Liver (tissue), 9 donors: ENCODE data around the gene COL4A1. TPM values are rescaled to one million over a fixed set of nuclear protein-coding genes. Genes with fewer than 3 reads are reported as not detected.

ENCODE experiments used
- DNase-seq: peaks from one replicate; pipeline ENCODE4 v3.0.0-alpha.2; 2017; ENCODE audit warnings: low spot score
- H3K27ac ChIP-seq, 2 donors: one replicate each; pipeline ENCODE4 v1.7.0; 2013; ENCODE audit warnings: inconsistent platforms in 2 of 2, low read length in 2 of 2, control low read depth in 1 of 2, low read depth in 1 of 2, mild to moderate bottlenecking in 1 of 2
- H3K27me3 ChIP-seq, 4 donors: one replicate each; pipeline versions ENCODE4 v1.6.1 to v1.7.0; 2013; ENCODE audit warnings: low read length in 3 of 4, inconsistent platforms in 1 of 4, mild to moderate bottlenecking in 1 of 4, moderate library complexity in 1 of 4; ENCODE audit not compliant: control insufficient read depth in 4 of 4, insufficient read depth in 4 of 4
- H3K36me3 ChIP-seq, 4 donors: one replicate each; pipeline versions ENCODE4 v1.6.1 to v1.7.0; 2013; ENCODE audit warnings: low read length in 3 of 4, mild to moderate bottlenecking in 3 of 4, low read depth in 1 of 4, moderate library complexity in 1 of 4; ENCODE audit not compliant: control insufficient read depth in 4 of 4, insufficient read depth in 3 of 4
- H3K4me1 ChIP-seq, 4 donors: one replicate each; pipeline versions ENCODE4 v1.6.1 to v1.7.0; 2013; ENCODE audit warnings: low read length in 3 of 4, mild to moderate bottlenecking in 3 of 4, moderate library complexity in 1 of 4; ENCODE audit not compliant: control insufficient read depth in 4 of 4, insufficient read depth in 4 of 4
- H3K4me3 ChIP-seq, 3 donors: one replicate each; pipeline versions ENCODE4 v1.6.1 to v1.7.0; 2013; ENCODE audit warnings: low read length in 3 of 3, control low read depth in 1 of 3, low read depth in 1 of 3, mild to moderate bottlenecking in 1 of 3
- H3K9ac ChIP-seq, 2 donors: one replicate each; pipeline ENCODE4 v1.7.0; 2013; ENCODE audit warnings: low read length in 2 of 2, mild to moderate bottlenecking in 2 of 2, moderate library complexity in 2 of 2, control low read depth in 1 of 2, low read depth in 1 of 2
- H3K9me3 ChIP-seq, 4 donors: one replicate each; pipeline versions ENCODE4 v1.6.1 to v1.7.0; 2013; ENCODE audit warnings: low read length in 3 of 4; ENCODE audit not compliant: control insufficient read depth in 4 of 4
- EGR1 ChIP-seq, 2 donors: IDR thresholded peaks; 2 replicates each; pipeline ENCODE4 v1.6.1; 2016 to 2018; ENCODE audit warnings: antibody characterized with exemption in 2 of 2, low read depth in 2 of 2
- FOXA2 ChIP-seq: IDR thresholded peaks from 2 replicates; pipeline ENCODE4 v1.6.1; 2016; ENCODE audit warnings: antibody characterized with exemption
- GABPA ChIP-seq, 2 donors: IDR thresholded peaks in 1 of 2; conservative IDR thresholded peaks in 1 of 2; 2 replicates each; pipeline ENCODE4 v1.6.1; 2016; ENCODE audit warnings: antibody characterized with exemption in 2 of 2, mild to moderate bottlenecking in 1 of 2, moderate library complexity in 1 of 2
- HNF4A ChIP-seq, 2 donors: conservative IDR thresholded peaks; 2 replicates each; pipeline ENCODE4 v1.6.1; 2016; ENCODE audit warnings: antibody characterized with exemption in 2 of 2, mild to moderate bottlenecking in 2 of 2
- HNF4G ChIP-seq: IDR thresholded peaks from 2 replicates; pipeline ENCODE4 v1.6.1; 2016; ENCODE audit warnings: antibody characterized with exemption
- JUND ChIP-seq, 2 donors: IDR thresholded peaks; 2 replicates each; pipeline ENCODE4 v1.6.1; 2016; ENCODE audit warnings: antibody characterized with exemption in 2 of 2
- NR2F2 ChIP-seq: IDR thresholded peaks from 2 replicates; pipeline ENCODE4 v1.6.1; 2016; ENCODE audit warnings: antibody characterized with exemption
- RAD21 ChIP-seq, 2 donors: IDR thresholded peaks; 2 replicates each; pipeline ENCODE4 v1.6.1; 2016; ENCODE audit warnings: antibody characterized with exemption in 2 of 2, mild to moderate bottlenecking in 2 of 2
- RXRA ChIP-seq, 2 donors: IDR thresholded peaks; 2 replicates each; pipeline ENCODE4 v1.6.1; 2017 to 2018; ENCODE audit warnings: antibody characterized with exemption in 2 of 2, mild to moderate bottlenecking in 1 of 2
- SP1 ChIP-seq: IDR thresholded peaks from 2 replicates; pipeline ENCODE4 v1.6.1; 2018; ENCODE audit warnings: antibody characterized with exemption, mild to moderate bottlenecking
- TAF1 ChIP-seq: conservative IDR thresholded peaks from 2 replicates; pipeline ENCODE4 v1.6.1; 2016; ENCODE audit warnings: antibody characterized with exemption, mild to moderate bottlenecking
- YY1 ChIP-seq: IDR thresholded peaks from 2 replicates; pipeline ENCODE4 v1.6.1; 2016; ENCODE audit warnings: antibody characterized with exemption, mild to moderate bottlenecking
- WGBS: extraction: QIAGEN DNeasy Blood & Tissue Kit; methylation state at CpG from one replicate; pipeline ENCODE4 v1.1.7; 2013; 5-methylcytosine and 5-hydroxymethylcytosine counted together
- polyA plus RNA-seq, 2 donors: library from polyadenylated mRNA; stranded (reverse) in 1 of 2; unstranded in 1 of 2; fragments of 200-250 nt in 1 of 2; fragments of >200 nt in 1 of 2; fragmentation: Nextera tagmentation in 1 of 2; extraction: Ambion mirVana in 1 of 2; gene quantifications; one replicate each; pipeline versions ENCODE4 v1.2.1 to v1.2.3, GENCODE V29; 2013 to 2015
- total RNA-seq, 2 donors: library from RNA; depleted of rRNA; stranded (reverse); fragments of >200 nt; gene quantifications; one replicate each; pipeline ENCODE4 v1.2.3, GENCODE V29; 2014
- TF ChIP-seq, protein P1 (sequence below): fragments of 150-350 bp; IDR thresholded peaks from 2 replicates; pipeline ENCODE4 v1.5.1; 2017; ENCODE audit warnings: improper control_type of control experiment, low read depth, low read length; ENCODE audit not compliant: missing input control
- TF ChIP-seq, protein P2 (sequence below): IDR thresholded peaks from 2 replicates; pipeline ENCODE4 v1.6.1; 2016; ENCODE audit warnings: antibody characterized with exemption
- TF ChIP-seq, protein P3 (sequence below): IDR thresholded peaks from 2 replicates; pipeline ENCODE4 v1.6.1; 2016; ENCODE audit warnings: antibody characterized with exemption
- donor health status: healthy.
- donor health status: healthy.
- donor health status: healthy.
- donor health status: healthy.
- donor health status: healthy.

COL4A1 gene
- total and polyA plus RNA-seq, 4 donors = 5.0 to 68.5 (median 37.9) TPM

DNA sequence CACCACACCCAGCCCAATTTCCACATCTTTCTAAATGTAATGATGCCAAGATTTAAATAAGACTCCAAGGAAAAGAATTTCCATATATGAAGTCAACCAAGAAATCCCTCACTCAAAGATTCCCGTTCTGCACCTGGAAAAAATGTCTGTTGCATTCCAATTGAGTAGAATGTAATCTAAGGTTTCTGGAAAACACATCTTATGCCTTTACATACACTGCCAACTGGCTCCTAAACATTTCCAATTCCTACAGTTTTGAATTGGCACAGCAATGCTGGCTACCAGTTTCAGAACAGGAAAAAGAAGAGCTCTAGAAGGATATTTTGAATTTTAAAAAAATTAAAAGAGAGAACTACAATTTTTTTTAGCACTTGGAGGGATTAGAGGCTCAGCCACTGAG is 43.1 kb upstream of the COL4A1 start:
- 74% methylated on average over 1 of the region's 1 CpG for WGBS
- Histone ChIP-seq H3K27ac (no peak overlapping the region), H3K9me3 (no peaks in the 10 kb centered on the region), H3K27me3 (peaks cover 0 to 3% (median 0%) of the 10 kb centered on the region in 4 donors), H3K9ac (no peak overlapping the region), H3K4me1 (no peaks in the 10 kb centered on the region), H3K36me3 (no peaks in the 10 kb centered on the region), H3K4me3 (no peak overlapping the region)
- DNase-seq = no peak
- TF ChIP-seq HNF4G (no peak), NR2F2 (no peak), GABPA (IDR thresholded peaks at IDR 0.05 in 1 of 2, conservative IDR thresholded peaks at IDR 0.05 in 1 of 2) (no peak), SP1 (no peak), EGR1 (IDR thresholded peaks at IDR 0.05; ENCODE audit: low read depth in 2 of 2) (no peak), RXRA (IDR thresholded peaks at IDR 0.05) (no peak)
- TF ChIP-seq, protein P1, sequence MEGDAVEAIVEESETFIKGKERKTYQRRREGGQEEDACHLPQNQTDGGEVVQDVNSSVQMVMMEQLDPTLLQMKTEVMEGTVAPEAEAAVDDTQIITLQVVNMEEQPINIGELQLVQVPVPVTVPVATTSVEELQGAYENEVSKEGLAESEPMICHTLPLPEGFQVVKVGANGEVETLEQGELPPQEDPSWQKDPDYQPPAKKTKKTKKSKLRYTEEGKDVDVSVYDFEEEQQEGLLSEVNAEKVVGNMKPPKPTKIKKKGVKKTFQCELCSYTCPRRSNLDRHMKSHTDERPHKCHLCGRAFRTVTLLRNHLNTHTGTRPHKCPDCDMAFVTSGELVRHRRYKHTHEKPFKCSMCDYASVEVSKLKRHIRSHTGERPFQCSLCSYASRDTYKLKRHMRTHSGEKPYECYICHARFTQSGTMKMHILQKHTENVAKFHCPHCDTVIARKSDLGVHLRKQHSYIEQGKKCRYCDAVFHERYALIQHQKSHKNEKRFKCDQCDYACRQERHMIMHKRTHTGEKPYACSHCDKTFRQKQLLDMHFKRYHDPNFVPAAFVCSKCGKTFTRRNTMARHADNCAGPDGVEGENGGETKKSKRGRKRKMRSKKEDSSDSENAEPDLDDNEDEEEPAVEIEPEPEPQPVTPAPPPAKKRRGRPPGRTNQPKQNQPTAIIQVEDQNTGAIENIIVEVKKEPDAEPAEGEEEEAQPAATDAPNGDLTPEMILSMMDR = no peak
- TF ChIP-seq, protein P2, sequence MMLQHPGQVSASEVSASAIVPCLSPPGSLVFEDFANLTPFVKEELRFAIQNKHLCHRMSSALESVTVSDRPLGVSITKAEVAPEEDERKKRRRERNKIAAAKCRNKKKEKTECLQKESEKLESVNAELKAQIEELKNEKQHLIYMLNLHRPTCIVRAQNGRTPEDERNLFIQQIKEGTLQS = no peak

DNA sequence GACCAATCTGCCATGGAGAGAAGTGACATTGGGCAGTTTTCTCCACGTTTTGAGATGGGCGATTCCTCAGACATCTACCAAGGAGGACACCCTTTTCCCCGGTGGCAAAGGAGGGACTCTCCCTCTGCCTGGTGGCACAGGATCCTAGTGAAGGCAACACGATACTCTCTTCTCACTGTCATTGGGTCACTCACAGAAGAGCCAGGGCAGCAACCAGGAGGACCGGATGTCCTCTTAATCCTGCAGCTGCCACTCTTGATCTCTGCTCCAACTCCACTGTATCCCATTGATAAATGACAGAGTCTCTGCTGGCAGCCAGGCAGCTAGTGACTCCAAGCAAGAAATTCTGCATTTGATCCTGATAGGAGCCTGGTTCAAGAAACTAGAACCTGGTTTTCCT is 42.3 kb upstream of the COL4A1 start:
- no peak for DNase-seq
- Histone ChIP-seq H3K9ac (no peak overlapping the region), H3K36me3 (no peaks in the 10 kb centered on the region), H3K27me3 (peaks cover 0 to 3% (median 0%) of the 10 kb centered on the region in 4 donors), H3K4me3 (no peak overlapping the region), H3K27ac (no peak overlapping the region), H3K4me1 (no peaks in the 10 kb centered on the region), H3K9me3 (no peaks in the 10 kb centered on the region)
- TF ChIP-seq TAF1 (no peak), HNF4A (conservative IDR thresholded peaks at IDR 0.05) (no peak), FOXA2 (no peak), JUND (IDR thresholded peaks at IDR 0.05) (no peak), RAD21 (IDR thresholded peaks at IDR 0.05) (no peak), YY1 (no peak), RXRA (IDR thresholded peaks at IDR 0.05) (no peak), SP1 (no peak), HNF4G (no peak), EGR1 (IDR thresholded peaks at IDR 0.05; ENCODE audit: low read depth in 2 of 2) (no peak)
- TF ChIP-seq, protein P1 = no peak
- TF ChIP-seq, protein P2 = no peak
- TF ChIP-seq, protein P3, sequence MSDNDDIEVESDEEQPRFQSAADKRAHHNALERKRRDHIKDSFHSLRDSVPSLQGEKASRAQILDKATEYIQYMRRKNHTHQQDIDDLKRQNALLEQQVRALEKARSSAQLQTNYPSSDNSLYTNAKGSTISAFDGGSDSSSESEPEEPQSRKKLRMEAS = no peak
- WGBS = 78% methylated on average over 5 of the region's 5 CpGs
